GM21737 (cell line): ENCODE measurements around the gene WDR77.

Experiments used
- ATAC-seq: cut with Tn5 transposase; IDR thresholded peaks from one replicate; pipeline ENCODE4 v1.9.1; 2021; ENCODE audit warnings: mild to moderate bottlenecking, moderate library complexity; ENCODE audit not compliant: unreplicated experiment

WDR77 gene

DNA sequence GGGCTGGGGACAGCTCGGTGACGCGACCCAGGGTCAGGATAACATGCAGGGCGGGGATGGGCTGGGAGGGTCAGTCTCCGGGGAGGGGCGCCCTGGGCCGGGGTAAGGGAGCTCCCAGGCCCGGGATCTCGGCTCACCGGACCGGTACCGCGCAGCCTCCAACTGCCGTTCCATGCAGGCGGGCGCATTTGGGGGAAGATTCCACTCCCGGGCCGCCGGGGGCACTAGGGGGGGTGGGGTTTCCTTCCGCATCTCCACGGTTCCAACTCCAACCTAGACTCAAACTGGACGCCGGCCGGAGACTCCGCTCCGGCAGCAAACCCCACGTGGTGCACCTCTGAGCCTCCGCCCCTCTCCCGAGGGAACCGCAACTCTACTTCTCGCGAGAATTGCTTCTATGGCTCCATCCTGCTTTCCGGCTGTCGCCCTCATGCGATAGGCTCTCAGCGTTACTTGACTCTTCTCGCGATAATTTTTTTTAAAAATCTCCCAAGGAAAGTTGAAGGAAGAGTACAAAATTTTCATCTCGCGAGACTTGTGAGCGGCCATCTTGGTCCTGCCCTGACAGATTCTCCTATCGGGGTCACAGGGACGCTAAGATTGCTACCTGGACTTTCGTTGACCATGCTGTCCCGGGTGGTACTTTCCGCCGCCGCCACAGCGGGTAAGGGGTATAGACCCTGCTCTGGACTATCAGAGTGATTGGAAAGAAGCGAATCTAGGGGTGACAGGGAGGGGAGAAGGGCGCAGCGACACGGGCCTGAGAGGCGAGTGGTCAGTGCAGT is at the start of gene WDR77, which contains the start of gene ATP5PB:
Gene WDR77, minus strand, starts transcription at position 339 of the 785 bp plus-strand sequence. Its CDS starts 87 bp downstream, at position 252.
Gene ATP5PB, plus strand, starts transcription at position 547 of the 785 bp plus-strand sequence. Its CDS starts 78 bp downstream, at position 625.
- peak; percentile 84 for ATAC-seq

GRCh38 chr1:111497592-111497991 is 48.5 kb upstream of the WDR77 start:
- ATAC-seq, result no peak

GRCh38 chr1:111496398-111496797 is 47.3 kb upstream of the WDR77 start:
- ATAC-seq, result no peak

GRCh38 chr1:111491070-111491469 is 42.0 kb upstream of the WDR77 start:
- no peak for ATAC-seq

DNA sequence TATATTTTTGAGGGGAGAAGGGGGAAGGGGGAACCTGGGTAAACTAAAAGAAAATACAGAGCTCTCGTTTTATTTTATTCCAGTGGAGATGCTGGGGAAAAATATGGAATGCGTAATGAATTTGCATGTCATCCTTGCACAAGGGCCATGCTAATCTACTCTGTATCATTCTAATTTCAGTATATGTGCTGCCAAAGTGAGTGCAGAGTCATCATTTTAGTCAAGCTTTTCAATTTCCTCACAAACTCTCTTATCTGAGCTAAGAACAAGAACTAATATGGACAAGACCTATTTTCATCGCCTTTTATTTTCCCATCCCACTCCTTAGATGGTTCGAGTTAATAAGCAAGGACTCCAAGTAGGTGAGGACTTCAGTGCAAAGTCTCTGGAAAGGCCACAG is 41.2 kb upstream of the WDR77 start:
- no peak for ATAC-seq

- ATAC-seq, result no peak
Measured at GRCh38 chr1:111489604-111490003, 40.5 kb upstream of the WDR77 start.

DNA sequence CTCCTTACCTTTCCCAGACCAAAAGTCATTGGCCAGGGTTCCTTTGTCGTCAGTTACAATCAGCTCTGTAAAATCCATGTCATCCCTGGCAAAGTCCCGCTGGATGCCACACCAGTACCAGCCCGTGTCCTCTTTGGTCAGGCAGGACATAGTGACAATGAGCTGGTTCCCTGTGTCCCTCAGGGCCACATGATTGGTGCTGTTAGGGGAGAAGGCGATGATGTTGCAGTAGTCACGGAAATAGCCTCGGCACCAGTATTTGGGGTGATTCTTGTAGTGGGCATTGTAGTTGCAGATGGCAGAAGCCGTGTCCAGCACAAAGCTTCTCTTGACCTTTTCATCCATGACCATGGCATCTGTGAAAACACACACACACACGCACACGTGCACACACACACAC is 39.6 kb upstream of the WDR77 start:
- no peak for ATAC-seq

- ATAC-seq, result no peak
Measured at GRCh38 chr1:111487133-111487532, 38.1 kb upstream of the WDR77 start.

DNA sequence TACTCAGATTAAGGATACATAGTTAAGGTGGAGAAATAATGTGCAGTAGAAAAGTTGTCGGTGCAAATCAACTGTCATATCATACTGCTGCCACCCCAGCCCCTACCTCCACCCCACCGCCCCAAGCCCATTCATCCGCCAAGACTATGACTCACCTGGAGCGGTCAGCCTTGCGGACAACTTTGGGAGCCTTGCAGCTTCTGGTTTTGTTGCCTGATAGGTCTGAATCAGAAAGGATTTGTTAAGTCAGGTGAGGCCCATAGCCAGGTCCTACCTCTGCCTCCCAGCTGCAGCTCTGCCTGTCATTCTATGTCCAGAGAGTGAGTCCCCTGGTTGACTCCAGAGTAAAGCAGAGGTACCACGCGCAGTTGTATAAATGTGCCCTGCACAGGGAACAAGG is 37.4 kb upstream of the WDR77 start:
- ATAC-seq, result no peak

GRCh38 chr1:111484391-111485026 is 35.5 kb upstream of the WDR77 start:
- no peak for ATAC-seq

DNA sequence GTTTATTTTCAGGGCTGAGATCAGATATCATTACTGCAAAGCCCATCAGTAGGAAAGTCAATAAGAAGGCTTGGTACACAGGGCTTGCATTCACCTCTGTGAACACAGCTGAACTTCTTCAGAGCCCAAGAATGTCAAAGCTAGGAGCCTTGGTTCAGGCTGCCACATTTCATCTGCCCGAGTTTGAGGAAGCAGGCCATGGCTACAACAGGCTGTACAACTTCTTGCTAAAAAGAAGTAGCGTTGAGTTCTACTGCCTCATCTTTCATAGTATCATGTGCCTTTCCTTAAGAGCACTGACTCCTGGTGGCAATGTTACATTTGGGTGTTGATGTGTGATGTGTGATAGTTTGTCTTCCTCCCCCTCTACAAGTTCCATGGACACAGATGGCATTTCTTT is 34.8 kb upstream of the WDR77 start:
- no peak for ATAC-seq

GRCh38 chr1:111483166-111483565 is 34.1 kb upstream of the WDR77 start:
- no peak for ATAC-seq

- no peak for ATAC-seq
Measured at GRCh38 chr1:111481387-111482221, 32.5 kb upstream of the WDR77 start.

DNA sequence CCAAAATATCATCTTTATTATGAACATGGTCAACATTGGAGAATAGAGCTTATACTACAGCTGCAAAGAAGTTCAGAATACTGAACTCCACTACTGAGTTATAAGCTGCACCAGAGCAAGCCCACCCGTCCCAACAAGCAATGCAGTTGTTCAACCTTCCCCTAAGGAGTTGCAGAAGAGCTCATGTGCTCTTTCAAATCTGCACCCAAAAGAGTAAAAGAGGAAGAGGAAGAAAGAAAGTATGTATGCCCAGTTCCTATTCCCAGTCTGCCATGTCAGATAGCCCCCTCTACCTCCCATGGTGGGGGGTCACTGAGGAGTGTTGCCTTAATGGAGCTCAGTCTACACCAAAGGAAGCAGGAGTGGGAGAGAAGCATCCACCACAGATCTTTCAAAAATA is 31.6 kb upstream of the WDR77 start:
- ATAC-seq, result no peak

GRCh38 chr1:111476761-111477309 is 27.8 kb upstream of the WDR77 start:
- peak; percentile 65 for ATAC-seq

- no peak for ATAC-seq
Measured at GRCh38 chr1:111476214-111476613, 27.2 kb upstream of the WDR77 start.

- no peak for ATAC-seq
Measured at GRCh38 chr1:111475701-111476100, 26.6 kb upstream of the WDR77 start.

DNA sequence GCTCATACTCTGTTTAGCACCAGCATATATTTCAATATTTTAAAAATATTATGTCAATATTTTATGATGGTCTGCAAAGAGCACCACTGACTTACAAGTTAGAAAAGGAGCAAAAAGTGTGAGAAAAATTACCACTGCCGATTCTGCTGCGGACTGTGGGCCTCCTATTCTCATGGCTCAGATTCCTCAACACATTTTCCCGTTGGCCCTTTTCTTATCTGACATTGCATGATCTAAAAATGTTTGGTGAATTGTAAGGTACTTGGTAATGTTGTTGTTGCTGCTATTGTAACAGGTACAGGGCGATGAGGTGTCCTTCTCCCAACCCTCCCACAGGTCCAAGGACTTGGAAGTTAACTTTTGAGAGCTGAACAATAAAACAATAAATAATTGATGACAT is 25.5 kb upstream of the WDR77 start:
- no peak for ATAC-seq

- no peak for ATAC-seq
Measured at GRCh38 chr1:111474106-111474505, 25.1 kb upstream of the WDR77 start.

DNA sequence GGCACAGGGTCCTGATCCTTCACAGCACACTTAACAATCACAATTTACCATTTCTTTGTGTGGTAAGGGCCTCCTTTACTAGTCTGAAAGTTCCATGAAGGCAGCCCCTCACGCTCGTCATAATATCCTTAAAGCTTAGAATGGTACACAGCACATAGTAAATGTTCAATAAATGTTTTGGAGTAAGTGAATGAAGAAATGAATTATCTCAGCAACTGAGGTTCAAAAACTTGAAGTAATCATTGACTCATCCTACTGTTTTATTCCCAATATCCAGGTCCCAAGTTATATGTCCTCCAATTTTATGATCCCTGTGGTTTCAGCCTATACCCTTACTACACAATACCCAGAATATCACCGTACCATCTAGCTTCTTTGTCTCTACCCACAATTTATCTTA is 22.5 kb upstream of the WDR77 start:
- ATAC-seq, result no peak

DNA sequence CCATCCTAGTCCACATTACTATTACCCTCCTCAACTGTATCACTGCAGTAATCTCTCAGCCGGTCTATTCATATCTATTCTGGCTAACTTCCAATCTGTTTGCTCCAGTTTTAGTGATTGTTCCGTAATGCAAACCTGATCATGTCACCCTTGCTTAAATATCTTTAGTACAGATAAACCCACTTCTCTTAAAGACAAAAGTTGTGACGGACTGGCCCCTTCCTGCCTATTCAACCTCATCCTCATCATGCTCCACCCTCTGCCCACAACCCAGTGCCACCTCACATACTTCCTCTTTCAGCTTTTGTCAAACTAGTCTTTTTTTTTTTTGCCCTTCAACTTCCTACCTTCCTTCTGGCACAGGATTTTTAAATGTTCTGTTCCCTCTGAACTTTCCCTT is 22.0 kb upstream of the WDR77 start:
- peak; percentile 58 for ATAC-seq
